Endodermal cell (in vitro differentiated cells): ENCODE results near the gene IRF3. TPM values are rescaled to one million over a fixed set of nuclear protein-coding genes. Genes with fewer than 3 reads are reported as not detected.

Source experiments
- DNase-seq: peaks from one replicate; pipeline ENCODE4 v3.0.0-alpha.2; 2017
- H3K27ac ChIP-seq: 2 replicates; pipeline ENCODE4 v1.5.1; 2013; ENCODE audit warnings: mild to moderate bottlenecking, low read depth, low read length, moderate library complexity
- H3K27me3 ChIP-seq: 2 replicates; pipeline ENCODE4 v1.6.1; 2013; ENCODE audit warnings: mild to moderate bottlenecking, low read length, moderate library complexity; ENCODE audit not compliant: insufficient read depth, control insufficient read depth, poor library complexity, severe bottlenecking
- H3K36me3 ChIP-seq: 2 replicates; pipeline ENCODE4 v1.7.0; 2013; ENCODE audit warnings: mild to moderate bottlenecking, low read length, moderate library complexity; ENCODE audit not compliant: control insufficient read depth, insufficient read depth
- H3K4me1 ChIP-seq: one replicate; pipeline ENCODE4 v1.7.0; 2013; ENCODE audit warnings: low read length; ENCODE audit not compliant: control insufficient read depth, insufficient read depth
- H3K4me3 ChIP-seq: 2 replicates; pipeline ENCODE4 v1.5.1; 2013; ENCODE audit warnings: mild to moderate bottlenecking, low read length, moderate library complexity
- H3K9ac ChIP-seq: 2 replicates; pipeline ENCODE4 v1.6.1; 2013; ENCODE audit warnings: mild to moderate bottlenecking, low read length, moderate library complexity; ENCODE audit not compliant: poor library complexity, severe bottlenecking; ENCODE audit errors: extremely low read depth
- H3K9me3 ChIP-seq: 2 replicates; pipeline ENCODE4 v1.6.1; 2013; ENCODE audit warnings: mild to moderate bottlenecking, low read length, moderate library complexity; ENCODE audit not compliant: control insufficient read depth
- H3K27ac Mint-ChIP-seq: 2 replicates; pipeline ENCODE4 v1.8.0; 2020; ENCODE audit warnings: mixed read lengths
- H3K27me3 Mint-ChIP-seq: 2 replicates; pipeline ENCODE4 v1.8.0; 2021; ENCODE audit warnings: mild to moderate bottlenecking, mixed read lengths; ENCODE audit not compliant: insufficient read depth
- H3K36me3 Mint-ChIP-seq: 2 replicates; pipeline ENCODE4 v1.8.0; 2020; ENCODE audit warnings: low read depth, mixed read lengths
- H3K4me1 Mint-ChIP-seq: 2 replicates; pipeline ENCODE4 v1.8.0; 2020; ENCODE audit warnings: mixed read lengths
- H3K4me3 Mint-ChIP-seq: 2 replicates; pipeline ENCODE4 v1.8.0; 2020; ENCODE audit warnings: mild to moderate bottlenecking, moderate library complexity, mixed read lengths
- H3K9me3 Mint-ChIP-seq: 2 replicates; pipeline ENCODE4 v1.8.0; 2020; ENCODE audit warnings: mild to moderate bottlenecking, mixed read lengths
- WGBS, 2 experiments: methylation state at CpG; one replicate each; pipeline versions ENCODE4 v1.1.5 to v1.1.7; 2013; ENCODE audit warnings: missing lambda C conversion rate in 2 of 2, mixed read lengths in 1 of 2; ENCODE audit not compliant: insufficient coverage in 1 of 2, insufficient read length in 1 of 2; 5-methylcytosine and 5-hydroxymethylcytosine counted together
- total RNA-seq, 2 donors: library from RNA; stranded (reverse); fragmentation: NEBNext Ultra II Directional in 1 of 2; extraction: Animal tissue kit (Norgen Biotek cat#: 25700) in 1 of 2; gene quantifications; 2 replicates in 1 of 2; 3 replicates in 1 of 2; pipeline ENCODE4 v1.2.1, GENCODE V29; 2021
- TF ChIP-seq, protein P1 (sequence below): fragments of 200-600 bp; sonication (generic); conservative IDR thresholded peaks from 2 replicates; pipeline ENCODE4 v1.5.0; 2021; ENCODE audit warnings: antibody characterized with exemption, mild to moderate bottlenecking

The IRF3 gene
- total RNA-seq, 2 donors from 2014 or later: 127 to 128 TPM

DNA sequence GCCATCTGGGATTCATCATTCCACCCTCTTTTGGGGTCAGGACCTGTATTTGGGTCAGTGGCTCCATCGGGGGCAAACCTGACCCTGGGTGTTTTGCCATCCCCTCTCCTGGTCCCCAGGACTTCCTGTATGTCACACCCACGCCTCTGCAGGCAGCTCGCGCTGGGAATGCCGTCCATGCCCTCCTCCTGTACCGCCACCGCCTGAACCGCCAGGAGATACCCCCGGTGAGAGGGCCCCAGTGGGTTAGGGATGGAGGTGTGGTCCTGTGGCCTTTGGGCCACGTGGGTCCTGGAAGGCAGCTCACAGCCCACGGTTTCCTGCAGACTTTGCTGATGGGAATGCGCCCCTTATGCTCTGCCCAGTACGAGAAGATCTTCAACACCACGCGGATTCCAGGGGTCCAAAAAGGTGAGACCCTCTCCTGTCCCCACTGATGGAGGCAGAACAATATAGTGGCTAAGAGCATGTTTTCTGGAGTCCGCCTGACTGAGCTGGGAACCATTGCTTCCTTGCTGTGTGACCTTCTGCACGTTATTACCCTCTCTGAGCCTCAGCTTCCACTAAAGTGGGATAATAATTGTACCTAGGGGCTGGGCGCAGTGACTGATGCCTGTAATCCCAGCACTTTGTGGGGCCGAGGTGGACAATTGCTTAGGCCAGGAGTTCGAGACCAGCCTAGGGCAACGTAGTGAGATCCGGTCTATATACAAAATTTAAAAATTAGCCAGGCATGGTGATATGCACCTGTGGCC, 39.4 kb upstream of the IRF3 start:
- Histone ChIP-seq H3K36me3 (no peaks in the 10 kb centered on the region), H3K27me3 (peaks cover 5% of the 10 kb centered on the region), H3K4me3 (no peak overlapping the region), H3K9me3 (no peaks in the 10 kb centered on the region), H3K9ac (no peak overlapping the region), H3K4me1 (no peaks in the 10 kb centered on the region), H3K27ac (no peak overlapping the region)
- H3K27ac Mint-ChIP-seq: no peak overlapping the region
- no peaks in the 10 kb centered on the region for H3K27me3 Mint-ChIP-seq
- H3K4me3 Mint-ChIP-seq: no peak overlapping the region
- TF ChIP-seq, protein P1, sequence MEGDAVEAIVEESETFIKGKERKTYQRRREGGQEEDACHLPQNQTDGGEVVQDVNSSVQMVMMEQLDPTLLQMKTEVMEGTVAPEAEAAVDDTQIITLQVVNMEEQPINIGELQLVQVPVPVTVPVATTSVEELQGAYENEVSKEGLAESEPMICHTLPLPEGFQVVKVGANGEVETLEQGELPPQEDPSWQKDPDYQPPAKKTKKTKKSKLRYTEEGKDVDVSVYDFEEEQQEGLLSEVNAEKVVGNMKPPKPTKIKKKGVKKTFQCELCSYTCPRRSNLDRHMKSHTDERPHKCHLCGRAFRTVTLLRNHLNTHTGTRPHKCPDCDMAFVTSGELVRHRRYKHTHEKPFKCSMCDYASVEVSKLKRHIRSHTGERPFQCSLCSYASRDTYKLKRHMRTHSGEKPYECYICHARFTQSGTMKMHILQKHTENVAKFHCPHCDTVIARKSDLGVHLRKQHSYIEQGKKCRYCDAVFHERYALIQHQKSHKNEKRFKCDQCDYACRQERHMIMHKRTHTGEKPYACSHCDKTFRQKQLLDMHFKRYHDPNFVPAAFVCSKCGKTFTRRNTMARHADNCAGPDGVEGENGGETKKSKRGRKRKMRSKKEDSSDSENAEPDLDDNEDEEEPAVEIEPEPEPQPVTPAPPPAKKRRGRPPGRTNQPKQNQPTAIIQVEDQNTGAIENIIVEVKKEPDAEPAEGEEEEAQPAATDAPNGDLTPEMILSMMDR: no peak
- no peak for DNase-seq
- peaks cover 10% of the 10 kb centered on the region for H3K36me3 Mint-ChIP-seq
- WGBS, 2 experiments: 92 to 95% methylated on average over 17 to 22 of the region's 22 CpGs
- H3K4me1 Mint-ChIP-seq: no peaks in the 10 kb centered on the region
- no peaks in the 10 kb centered on the region for H3K9me3 Mint-ChIP-seq

DNA sequence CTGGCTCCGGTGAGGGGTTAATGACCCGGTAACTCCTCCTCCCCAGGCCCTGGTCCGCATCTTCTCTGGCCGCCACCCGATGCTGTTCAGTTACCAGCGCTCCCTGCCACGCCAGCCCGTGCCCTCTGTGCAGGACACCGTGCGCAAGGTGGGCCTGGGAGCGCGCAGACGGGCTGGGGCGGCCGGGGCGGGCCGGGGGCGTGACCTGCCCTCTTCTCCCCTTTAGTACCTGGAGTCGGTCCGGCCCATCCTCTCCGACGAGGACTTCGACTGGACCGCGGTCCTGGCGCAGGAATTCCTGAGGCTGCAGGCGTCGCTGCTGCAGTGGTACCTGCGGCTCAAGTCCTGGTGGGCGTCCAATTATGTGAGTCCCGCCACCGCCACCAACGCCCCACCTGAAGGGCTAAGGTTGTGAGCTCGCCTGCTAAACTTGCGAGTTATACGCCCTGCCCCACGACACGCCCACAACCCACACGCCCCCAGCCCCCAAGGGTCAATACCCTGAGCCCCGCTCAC, 35.7 kb upstream of the IRF3 start:
- Histone ChIP-seq H3K4me3 (no peak overlapping the region), H3K27me3 (peaks cover 5% of the 10 kb centered on the region), H3K9ac (no peak overlapping the region), H3K27ac (no peak overlapping the region), H3K36me3 (no peaks in the 10 kb centered on the region), H3K4me1 (no peaks in the 10 kb centered on the region), H3K9me3 (no peaks in the 10 kb centered on the region)
- 35 to 55% methylated on average over 26 to 39 of the region's 40 CpGs for WGBS, 2 experiments
- TF ChIP-seq, protein P1: no peak
- H3K27ac Mint-ChIP-seq: no peak overlapping the region
- H3K36me3 Mint-ChIP-seq: peaks cover 9% of the 10 kb centered on the region
- H3K27me3 Mint-ChIP-seq: no peaks in the 10 kb centered on the region
- H3K9me3 Mint-ChIP-seq: no peaks in the 10 kb centered on the region
- H3K4me3 Mint-ChIP-seq: no peak overlapping the region
- peak; percentile 75 for DNase-seq
- H3K4me1 Mint-ChIP-seq: no peaks in the 10 kb centered on the region

DNA sequence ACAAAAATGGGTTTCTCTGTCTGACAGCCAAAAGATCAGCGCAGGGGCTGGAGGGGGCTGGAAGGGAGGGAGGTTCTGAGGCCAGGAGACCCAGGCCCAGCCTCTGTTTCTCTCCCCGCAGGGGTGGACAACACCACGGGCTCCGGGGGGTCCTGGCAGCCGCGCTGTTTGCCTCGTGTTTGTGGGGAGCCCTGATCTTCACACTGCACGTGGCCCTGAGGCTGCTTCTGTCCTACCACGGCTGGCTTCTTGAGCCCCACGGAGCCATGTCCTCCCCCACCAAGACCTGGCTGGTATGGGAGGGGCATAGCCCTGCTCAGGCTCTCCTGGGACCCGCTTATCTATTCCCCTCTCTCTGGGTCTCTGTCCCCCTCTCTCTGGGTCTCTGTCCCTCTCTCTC, 34.9 kb upstream of the IRF3 start:
- no peak for DNase-seq
- no peak overlapping the region for H3K4me3 ChIP-seq
- Mint-ChIP-seq H3K4me1 (no peaks in the 10 kb centered on the region), H3K36me3 (peaks cover 6% of the 10 kb centered on the region), H3K27me3 (no peaks in the 10 kb centered on the region), H3K9me3 (no peaks in the 10 kb centered on the region), H3K27ac (no peak overlapping the region), H3K4me3 (no peak overlapping the region)
- TF ChIP-seq, protein P1: no peak
- no peaks in the 10 kb centered on the region for H3K36me3 ChIP-seq
- H3K4me1 ChIP-seq: no peaks in the 10 kb centered on the region
- WGBS, 2 experiments: 38 to 81% methylated on average over 3 to 11 of the region's 11 CpGs
- no peaks in the 10 kb centered on the region for H3K9me3 ChIP-seq
- no peak overlapping the region for H3K9ac ChIP-seq
- peaks cover 5% of the 10 kb centered on the region for H3K27me3 ChIP-seq
- no peak overlapping the region for H3K27ac ChIP-seq
